ENCODE measurements around the gene DNAH10. TPM values are rescaled to one million over a fixed set of nuclear protein-coding genes. Genes with fewer than 3 reads are reported as not detected.

Gene DNAH10
- total RNA-seq, 1 experiment from 2014 or later: 0.09 TPM

DNA sequence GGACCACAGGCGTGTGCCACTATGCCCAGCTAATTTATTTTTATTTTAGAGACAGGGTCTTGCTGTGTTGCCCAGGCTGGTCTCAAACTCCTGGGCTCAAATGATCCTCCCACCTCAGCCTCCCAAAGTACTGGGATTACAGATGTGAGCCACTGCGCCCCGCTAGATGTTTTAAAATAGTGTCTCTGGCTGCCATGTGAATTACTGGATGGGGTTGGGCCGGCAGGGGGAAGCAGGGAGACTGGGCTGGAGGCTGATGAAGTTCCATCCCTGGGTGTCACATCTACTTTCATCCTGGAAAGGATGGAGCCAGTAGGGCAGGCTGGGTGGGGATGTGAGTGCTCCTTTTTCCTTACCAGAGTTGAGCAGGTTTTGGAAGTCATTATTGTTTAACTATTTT lies 46.1 kb downstream of the DNAH10 start:
- ATAC-seq: peak; percentile 81
- Mint-ChIP-seq H3K4me1 (peaks cover 3% of the 10 kb centered on the region; the same call in 1 of the 2 replicates), H3K9me3 (no peaks in the 10 kb centered on the region), H3K27me3 (ENCODE audit: low read depth) (peaks cover 15% of the 10 kb centered on the region), H3K36me3 (no peaks in the 10 kb centered on the region), H3K27ac (no peak overlapping the region), H3K4me3 (no peak overlapping the region)
- TF ChIP-seq, protein P1, sequence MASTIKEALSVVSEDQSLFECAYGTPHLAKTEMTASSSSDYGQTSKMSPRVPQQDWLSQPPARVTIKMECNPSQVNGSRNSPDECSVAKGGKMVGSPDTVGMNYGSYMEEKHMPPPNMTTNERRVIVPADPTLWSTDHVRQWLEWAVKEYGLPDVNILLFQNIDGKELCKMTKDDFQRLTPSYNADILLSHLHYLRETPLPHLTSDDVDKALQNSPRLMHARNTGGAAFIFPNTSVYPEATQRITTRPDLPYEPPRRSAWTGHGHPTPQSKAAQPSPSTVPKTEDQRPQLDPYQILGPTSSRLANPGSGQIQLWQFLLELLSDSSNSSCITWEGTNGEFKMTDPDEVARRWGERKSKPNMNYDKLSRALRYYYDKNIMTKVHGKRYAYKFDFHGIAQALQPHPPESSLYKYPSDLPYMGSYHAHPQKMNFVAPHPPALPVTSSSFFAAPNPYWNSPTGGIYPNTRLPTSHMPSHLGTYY (CRISPR knock-in tag; IDR thresholded peaks at IDR 0.05): no peak
- TF ChIP-seq, protein P2, sequence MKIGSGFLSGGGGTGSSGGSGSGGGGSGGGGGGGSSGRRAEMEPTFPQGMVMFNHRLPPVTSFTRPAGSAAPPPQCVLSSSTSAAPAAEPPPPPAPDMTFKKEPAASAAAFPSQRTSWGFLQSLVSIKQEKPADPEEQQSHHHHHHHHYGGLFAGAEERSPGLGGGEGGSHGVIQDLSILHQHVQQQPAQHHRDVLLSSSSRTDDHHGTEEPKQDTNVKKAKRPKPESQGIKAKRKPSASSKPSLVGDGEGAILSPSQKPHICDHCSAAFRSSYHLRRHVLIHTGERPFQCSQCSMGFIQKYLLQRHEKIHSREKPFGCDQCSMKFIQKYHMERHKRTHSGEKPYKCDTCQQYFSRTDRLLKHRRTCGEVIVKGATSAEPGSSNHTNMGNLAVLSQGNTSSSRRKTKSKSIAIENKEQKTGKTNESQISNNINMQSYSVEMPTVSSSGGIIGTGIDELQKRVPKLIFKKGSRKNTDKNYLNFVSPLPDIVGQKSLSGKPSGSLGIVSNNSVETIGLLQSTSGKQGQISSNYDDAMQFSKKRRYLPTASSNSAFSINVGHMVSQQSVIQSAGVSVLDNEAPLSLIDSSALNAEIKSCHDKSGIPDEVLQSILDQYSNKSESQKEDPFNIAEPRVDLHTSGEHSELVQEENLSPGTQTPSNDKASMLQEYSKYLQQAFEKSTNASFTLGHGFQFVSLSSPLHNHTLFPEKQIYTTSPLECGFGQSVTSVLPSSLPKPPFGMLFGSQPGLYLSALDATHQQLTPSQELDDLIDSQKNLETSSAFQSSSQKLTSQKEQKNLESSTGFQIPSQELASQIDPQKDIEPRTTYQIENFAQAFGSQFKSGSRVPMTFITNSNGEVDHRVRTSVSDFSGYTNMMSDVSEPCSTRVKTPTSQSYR (CRISPR knock-in tag; IDR thresholded peaks at IDR 0.05): no peak
- TF ChIP-seq ZNF232 (CRISPR knock-in tag; IDR thresholded peaks at IDR 0.05) (no peak), MYBL2 (CRISPR knock-in tag; IDR thresholded peaks at IDR 0.05) (no peak), GABPB1 (CRISPR knock-in tag; IDR thresholded peaks at IDR 0.05) (no peak), NR3C1 (CRISPR knock-in tag; conservative IDR thresholded peaks at IDR 0.05; ENCODE audit: low read depth) (no peak), ETV6 (CRISPR knock-in tag; IDR thresholded peaks at IDR 0.05) (no peak)
- TF ChIP-seq, protein P3, sequence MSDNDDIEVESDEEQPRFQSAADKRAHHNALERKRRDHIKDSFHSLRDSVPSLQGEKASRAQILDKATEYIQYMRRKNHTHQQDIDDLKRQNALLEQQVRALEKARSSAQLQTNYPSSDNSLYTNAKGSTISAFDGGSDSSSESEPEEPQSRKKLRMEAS (CRISPR knock-in tag; IDR thresholded peaks at IDR 0.05): no peak
- TF ChIP-seq, protein P4, sequence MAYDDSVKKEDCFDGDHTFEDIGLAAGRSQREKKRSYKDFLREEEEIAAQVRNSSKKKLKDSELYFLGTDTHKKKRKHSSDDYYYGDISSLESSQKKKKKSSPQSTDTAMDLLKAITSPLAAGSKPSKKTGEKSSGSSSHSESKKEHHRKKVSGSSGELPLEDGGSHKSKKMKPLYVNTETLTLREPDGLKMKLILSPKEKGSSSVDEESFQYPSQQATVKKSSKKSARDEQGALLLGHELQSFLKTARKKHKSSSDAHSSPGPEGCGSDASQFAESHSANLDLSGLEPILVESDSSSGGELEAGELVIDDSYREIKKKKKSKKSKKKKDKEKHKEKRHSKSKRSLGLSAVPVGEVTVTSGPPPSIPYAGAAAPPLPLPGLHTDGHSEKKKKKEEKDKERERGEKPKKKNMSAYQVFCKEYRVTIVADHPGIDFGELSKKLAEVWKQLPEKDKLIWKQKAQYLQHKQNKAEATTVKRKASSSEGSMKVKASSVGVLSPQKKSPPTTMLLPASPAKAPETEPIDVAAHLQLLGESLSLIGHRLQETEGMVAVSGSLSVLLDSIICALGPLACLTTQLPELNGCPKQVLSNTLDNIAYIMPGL (CRISPR knock-in tag; IDR thresholded peaks at IDR 0.05): no peak
- TF ChIP-seq, protein P5, sequence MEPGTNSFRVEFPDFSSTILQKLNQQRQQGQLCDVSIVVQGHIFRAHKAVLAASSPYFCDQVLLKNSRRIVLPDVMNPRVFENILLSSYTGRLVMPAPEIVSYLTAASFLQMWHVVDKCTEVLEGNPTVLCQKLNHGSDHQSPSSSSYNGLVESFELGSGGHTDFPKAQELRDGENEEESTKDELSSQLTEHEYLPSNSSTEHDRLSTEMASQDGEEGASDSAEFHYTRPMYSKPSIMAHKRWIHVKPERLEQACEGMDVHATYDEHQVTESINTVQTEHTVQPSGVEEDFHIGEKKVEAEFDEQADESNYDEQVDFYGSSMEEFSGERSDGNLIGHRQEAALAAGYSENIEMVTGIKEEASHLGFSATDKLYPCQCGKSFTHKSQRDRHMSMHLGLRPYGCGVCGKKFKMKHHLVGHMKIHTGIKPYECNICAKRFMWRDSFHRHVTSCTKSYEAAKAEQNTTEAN (CRISPR knock-in tag; IDR thresholded peaks at IDR 0.05): no peak
- TF ChIP-seq, protein P6, sequence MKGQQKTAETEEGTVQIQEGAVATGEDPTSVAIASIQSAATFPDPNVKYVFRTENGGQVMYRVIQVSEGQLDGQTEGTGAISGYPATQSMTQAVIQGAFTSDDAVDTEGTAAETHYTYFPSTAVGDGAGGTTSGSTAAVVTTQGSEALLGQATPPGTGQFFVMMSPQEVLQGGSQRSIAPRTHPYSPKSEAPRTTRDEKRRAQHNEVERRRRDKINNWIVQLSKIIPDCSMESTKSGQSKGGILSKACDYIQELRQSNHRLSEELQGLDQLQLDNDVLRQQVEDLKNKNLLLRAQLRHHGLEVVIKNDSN (CRISPR knock-in tag; IDR thresholded peaks at IDR 0.05): no peak
- ChIA-PET CTCF (interaction anchor here (1.0 kb wide), 1 partner anchor 131 kb away, joined by 5 read pairs; no protein-coding TSS in a partner anchor), POLR2A (no interaction called here)
- DNase-seq (ENCODE audit: low spot score): peak; percentile 40

DNA sequence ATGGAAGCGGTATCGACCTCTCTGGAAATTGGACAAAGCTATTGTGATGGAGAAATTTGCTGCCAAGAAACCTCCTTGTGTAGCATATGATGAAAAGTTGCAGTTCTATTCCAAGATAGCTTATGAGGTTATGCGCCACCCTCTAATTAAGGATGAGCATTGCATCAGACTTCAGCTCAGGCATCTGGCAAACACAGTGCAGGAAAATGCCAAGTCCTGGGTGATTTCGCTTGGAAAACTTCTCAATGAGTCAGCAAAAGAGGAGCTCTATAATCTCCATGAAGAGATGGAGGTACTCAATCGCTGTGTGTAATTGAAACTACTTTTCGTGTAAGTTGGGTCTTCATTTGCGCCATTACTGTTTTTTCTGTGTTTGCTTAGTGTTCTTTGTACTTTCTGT lies 51.2 kb downstream of the DNAH10 start:
- ChIA-PET CTCF (interaction anchor here (1.3 to 2.2 kb wide), 3 partner anchors 29 to 126 kb away, joined by 3 to 8 read pairs (median 3); no protein-coding TSS in a partner anchor), POLR2A (no interaction called here)
- no peak for DNase-seq (ENCODE audit: low spot score)
- ATAC-seq: no peak
- Mint-ChIP-seq H3K4me3 (no peak overlapping the region), H3K36me3 (peaks cover 9% of the 10 kb centered on the region), H3K4me1 (no peaks in the 10 kb centered on the region), H3K27ac (no peak overlapping the region), H3K9me3 (peaks cover 33% of the 10 kb centered on the region), H3K27me3 (ENCODE audit: low read depth) (peaks cover 11% of the 10 kb centered on the region)
- TF ChIP-seq ZNF138 (CRISPR knock-in tag; conservative IDR thresholded peaks at IDR 0.05) (no peak), SMAD3 (CRISPR knock-in tag; IDR thresholded peaks at IDR 0.05; ENCODE audit: borderline replicate concordance) (no peak), FOXK1 (CRISPR knock-in tag; IDR thresholded peaks at IDR 0.05) (no peak), OVOL2 (CRISPR knock-in tag; IDR thresholded peaks at IDR 0.05; ENCODE audit: borderline replicate concordance) (no peak)
- TF ChIP-seq, protein P7, sequence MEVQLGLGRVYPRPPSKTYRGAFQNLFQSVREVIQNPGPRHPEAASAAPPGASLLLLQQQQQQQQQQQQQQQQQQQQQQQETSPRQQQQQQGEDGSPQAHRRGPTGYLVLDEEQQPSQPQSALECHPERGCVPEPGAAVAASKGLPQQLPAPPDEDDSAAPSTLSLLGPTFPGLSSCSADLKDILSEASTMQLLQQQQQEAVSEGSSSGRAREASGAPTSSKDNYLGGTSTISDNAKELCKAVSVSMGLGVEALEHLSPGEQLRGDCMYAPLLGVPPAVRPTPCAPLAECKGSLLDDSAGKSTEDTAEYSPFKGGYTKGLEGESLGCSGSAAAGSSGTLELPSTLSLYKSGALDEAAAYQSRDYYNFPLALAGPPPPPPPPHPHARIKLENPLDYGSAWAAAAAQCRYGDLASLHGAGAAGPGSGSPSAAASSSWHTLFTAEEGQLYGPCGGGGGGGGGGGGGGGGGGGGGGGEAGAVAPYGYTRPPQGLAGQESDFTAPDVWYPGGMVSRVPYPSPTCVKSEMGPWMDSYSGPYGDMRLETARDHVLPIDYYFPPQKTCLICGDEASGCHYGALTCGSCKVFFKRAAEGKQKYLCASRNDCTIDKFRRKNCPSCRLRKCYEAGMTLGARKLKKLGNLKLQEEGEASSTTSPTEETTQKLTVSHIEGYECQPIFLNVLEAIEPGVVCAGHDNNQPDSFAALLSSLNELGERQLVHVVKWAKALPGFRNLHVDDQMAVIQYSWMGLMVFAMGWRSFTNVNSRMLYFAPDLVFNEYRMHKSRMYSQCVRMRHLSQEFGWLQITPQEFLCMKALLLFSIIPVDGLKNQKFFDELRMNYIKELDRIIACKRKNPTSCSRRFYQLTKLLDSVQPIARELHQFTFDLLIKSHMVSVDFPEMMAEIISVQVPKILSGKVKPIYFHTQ (CRISPR knock-in tag; IDR thresholded peaks at IDR 0.05): no peak
